ENCODE measurements around the gene ZBTB7C.

Gene ZBTB7C

DNA sequence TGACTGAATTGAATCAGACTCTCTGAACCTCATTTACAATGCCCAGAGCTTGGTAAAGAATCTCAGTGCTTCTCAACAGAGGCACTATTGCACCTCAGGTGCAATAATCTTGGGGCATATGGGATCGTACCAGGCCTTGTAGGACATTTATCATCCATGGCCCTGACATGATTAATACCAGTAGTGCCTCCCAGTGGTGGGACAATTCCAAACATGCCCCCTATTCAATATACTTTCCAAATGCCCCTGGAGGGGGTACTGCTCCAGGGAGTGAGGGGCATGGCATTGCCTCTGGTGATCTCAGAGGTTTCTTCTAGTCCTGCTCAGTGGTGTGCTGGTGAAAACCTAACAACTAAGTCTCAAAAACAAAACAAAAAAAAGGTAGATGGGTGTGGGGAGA is 303.9 kb downstream of the ZBTB7C start:
- no peak for DNase-seq (ENCODE audit: low read depth)
- H3K4me3 ChIP-seq (ENCODE audit: low read depth, low read length): no peak overlapping the region
- no peak for TF ChIP-seq CTCF (IDR thresholded peaks at IDR 0.05; ENCODE audit: control insufficient read depth, extremely low read depth, insufficient read depth)

DNA sequence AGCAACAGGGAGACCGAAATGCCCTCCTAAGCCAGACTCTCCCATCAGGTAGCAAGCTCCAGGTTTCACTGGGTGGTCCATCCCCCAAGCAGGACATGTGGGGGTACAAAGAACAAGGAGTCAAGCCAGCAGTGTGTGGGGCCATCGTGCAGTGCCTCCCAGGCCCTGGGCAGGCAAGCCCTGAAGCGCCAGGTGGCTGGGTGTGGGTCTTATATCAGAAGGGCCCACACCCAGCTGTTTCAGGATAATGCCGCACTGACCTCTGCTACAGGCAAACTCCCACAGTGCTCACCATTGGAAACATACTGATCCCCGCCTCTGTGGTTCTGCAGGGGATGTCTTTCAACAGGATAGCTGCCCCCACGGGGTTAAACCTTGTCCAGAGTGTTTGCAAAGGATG is 304.5 kb downstream of the ZBTB7C start:
- H3K4me3 ChIP-seq (ENCODE audit: low read depth, low read length): no peak overlapping the region
- DNase-seq (ENCODE audit: low read depth): no peak
- no peak for TF ChIP-seq CTCF (IDR thresholded peaks at IDR 0.05; ENCODE audit: control insufficient read depth, extremely low read depth, insufficient read depth)

DNA sequence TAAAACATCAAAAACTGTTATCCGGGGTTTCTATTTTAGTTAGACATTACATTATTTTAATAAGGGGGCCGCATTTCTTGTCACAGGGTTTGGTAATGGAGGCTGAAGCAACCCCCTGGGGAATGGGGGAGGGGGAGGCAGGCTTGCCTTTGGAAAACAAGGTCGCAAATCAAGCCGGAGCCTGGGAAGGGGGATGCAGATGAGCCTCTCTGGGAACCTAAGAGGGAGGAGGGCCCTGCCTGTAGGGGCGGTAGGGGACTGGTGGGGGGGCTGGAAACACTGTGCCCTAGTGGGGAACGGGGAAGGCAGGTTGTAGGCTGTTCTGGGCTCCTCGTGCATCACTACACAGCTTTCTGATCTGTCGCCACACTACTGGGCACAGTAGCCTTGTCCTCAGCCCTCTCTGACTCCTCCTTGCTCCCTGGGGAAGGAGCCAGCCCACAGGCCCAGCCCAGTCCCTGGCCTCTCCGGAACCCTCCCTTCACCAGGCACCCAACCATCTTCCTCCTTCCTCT is 308.5 kb downstream of the ZBTB7C start:
- DNase-seq (ENCODE audit: low read depth): no peak
- no peak for TF ChIP-seq CTCF (IDR thresholded peaks at IDR 0.05; ENCODE audit: control insufficient read depth, extremely low read depth, insufficient read depth)
- no peak overlapping the region for H3K4me3 ChIP-seq (ENCODE audit: low read depth, low read length)

- no peak overlapping the region for H3K4me3 ChIP-seq (ENCODE audit: low read depth, low read length)
Observed at GRCh38 chr18:48100165-48100575, 309.0 kb downstream of the ZBTB7C start.

GRCh38 chr18:48099481-48100164 is 309.6 kb downstream of the ZBTB7C start:
- no peak overlapping the region for H3K4me3 ChIP-seq (ENCODE audit: low read depth, low read length)
- no peak for DNase-seq (ENCODE audit: low read depth)
- no peak for TF ChIP-seq CTCF (IDR thresholded peaks at IDR 0.05; ENCODE audit: control insufficient read depth, extremely low read depth, insufficient read depth)

More at GRCh38 chr18:48100165-48100575, 309.0 kb downstream of the ZBTB7C start:
- TF ChIP-seq CTCF (IDR thresholded peaks at IDR 0.05; ENCODE audit: control insufficient read depth, extremely low read depth, insufficient read depth): no peak
- DNase-seq (ENCODE audit: low read depth): no peak

- no peak for TF ChIP-seq CTCF (IDR thresholded peaks at IDR 0.05; ENCODE audit: control insufficient read depth, extremely low read depth, insufficient read depth)
- DNase-seq (ENCODE audit: low read depth): no peak
- no peak overlapping the region for H3K4me3 ChIP-seq (ENCODE audit: low read depth, low read length)
Observed at GRCh38 chr18:48098538-48098937, 310.6 kb downstream of the ZBTB7C start.

GRCh38 chr18:48098007-48098406 is 311.2 kb downstream of the ZBTB7C start:
- no peak for DNase-seq (ENCODE audit: low read depth)
- H3K4me3 ChIP-seq (ENCODE audit: low read depth, low read length): no peak overlapping the region
- no peak for TF ChIP-seq CTCF (IDR thresholded peaks at IDR 0.05; ENCODE audit: control insufficient read depth, extremely low read depth, insufficient read depth)

Data from LNCaP clone FGC (cell line).